Measurements from ENCODE around the gene USP6NL. TPM values are rescaled to one million over a fixed set of nuclear protein-coding genes. Genes with fewer than 3 reads are reported as not detected.

The USP6NL gene
- total and polyA plus RNA-seq, 7 donors = 1.8 to 5.4 (median 2.9) TPM

GRCh38 chr10:11416974-11417373 lies 194.5 kb downstream of the USP6NL start:
- no peak for ATAC-seq

GRCh38 chr10:11415095-11415494 lies 196.4 kb downstream of the USP6NL start:
- no peak for TF ChIP-seq CTCF (IDR thresholded peaks at IDR 0.05)
- ATAC-seq (no peak), DNase-seq (no peak)
- peaks cover 7% of the 10 kb centered on the region for H3K9me3 ChIP-seq
- 32 to 47% (median 41%) methylated on average over 5 of the region's 5 CpGs for WGBS, 3 donors
- no peak overlapping the region for H3K4me3 ChIP-seq
- no peaks in the 10 kb centered on the region for H3K36me3 ChIP-seq (ENCODE audit: insufficient read depth in 1 of 2, low read depth in 1 of 2)
- no peaks in the 10 kb centered on the region for H3K27me3 ChIP-seq (ENCODE audit: insufficient read depth in 3 of 3, low read length in 2 of 3)
- H3K27ac ChIP-seq = no peak overlapping the region
- H3K4me1 ChIP-seq = no peaks in the 10 kb centered on the region
- intact Hi-C loops (cut with DNase I) = no loop called here

More at GRCh38 chr10:11416974-11417373, 194.5 kb downstream of the USP6NL start:
- H3K4me3 ChIP-seq = no peak overlapping the region
- H3K36me3 ChIP-seq (ENCODE audit: insufficient read depth in 1 of 2, low read depth in 1 of 2) = no peaks in the 10 kb centered on the region
- WGBS, 3 donors = 68 to 94% (median 69%) methylated on average over 2 of the region's 2 CpGs
- H3K27ac ChIP-seq = no peak overlapping the region
- H3K9me3 ChIP-seq = peaks cover 4% of the 10 kb centered on the region
- DNase-seq = no peak
- intact Hi-C loops (cut with DNase I) = no loop called here
- no peaks in the 10 kb centered on the region for H3K27me3 ChIP-seq (ENCODE audit: insufficient read depth in 3 of 3, low read length in 2 of 3)
- H3K4me1 ChIP-seq = no peaks in the 10 kb centered on the region
- no peak for TF ChIP-seq CTCF (IDR thresholded peaks at IDR 0.05)

GRCh38 chr10:11414314-11415038 lies 197.0 kb downstream of the USP6NL start:
- ATAC-seq (no peak), DNase-seq (no peak)
- Histone ChIP-seq H3K36me3 (ENCODE audit: insufficient read depth in 1 of 2, low read depth in 1 of 2) (no peaks in the 10 kb centered on the region), H3K4me3 (no peak overlapping the region), H3K4me1 (no peaks in the 10 kb centered on the region), H3K9me3 (peaks cover 7% of the 10 kb centered on the region), H3K27ac (no peak overlapping the region), H3K27me3 (ENCODE audit: insufficient read depth in 3 of 3, low read length in 2 of 3) (no peaks in the 10 kb centered on the region)
- 31 to 49% (median 33%) methylated on average over 7 of the region's 7 CpGs for WGBS, 3 donors
- TF ChIP-seq CTCF (IDR thresholded peaks at IDR 0.05) = no peak
- intact Hi-C loops (cut with DNase I) = no loop called here

- Histone ChIP-seq H3K36me3 (ENCODE audit: insufficient read depth in 1 of 2, low read depth in 1 of 2) (no peaks in the 10 kb centered on the region), H3K27me3 (ENCODE audit: insufficient read depth in 3 of 3, low read length in 2 of 3) (no peaks in the 10 kb centered on the region), H3K27ac (no peak overlapping the region), H3K9me3 (peaks cover 3% of the 10 kb centered on the region), H3K4me1 (no peaks in the 10 kb centered on the region), H3K4me3 (no peak overlapping the region)
- ATAC-seq (no peak), DNase-seq (no peak)
- intact Hi-C loops (cut with DNase I) = no loop called here
- TF ChIP-seq CTCF (IDR thresholded peaks at IDR 0.05) = no peak
- 94 to 100% (median 95%) methylated on average over 2 of the region's 2 CpGs for WGBS, 3 donors
These were observed 199.4 kb downstream of the USP6NL start for GRCh38 chr10:11411926-11412545.

All from psoas muscle (tissue), 8 donors.